UCSD-AML1 (cell line): ENCODE data around the gene KIF2A.

Source experiments
- DNase-seq: peaks from one replicate; lab custom pipeline; 2025; ENCODE audit not compliant: unreplicated experiment; lab: John Stamatoyannopoulos, UW

Gene KIF2A

DNA sequence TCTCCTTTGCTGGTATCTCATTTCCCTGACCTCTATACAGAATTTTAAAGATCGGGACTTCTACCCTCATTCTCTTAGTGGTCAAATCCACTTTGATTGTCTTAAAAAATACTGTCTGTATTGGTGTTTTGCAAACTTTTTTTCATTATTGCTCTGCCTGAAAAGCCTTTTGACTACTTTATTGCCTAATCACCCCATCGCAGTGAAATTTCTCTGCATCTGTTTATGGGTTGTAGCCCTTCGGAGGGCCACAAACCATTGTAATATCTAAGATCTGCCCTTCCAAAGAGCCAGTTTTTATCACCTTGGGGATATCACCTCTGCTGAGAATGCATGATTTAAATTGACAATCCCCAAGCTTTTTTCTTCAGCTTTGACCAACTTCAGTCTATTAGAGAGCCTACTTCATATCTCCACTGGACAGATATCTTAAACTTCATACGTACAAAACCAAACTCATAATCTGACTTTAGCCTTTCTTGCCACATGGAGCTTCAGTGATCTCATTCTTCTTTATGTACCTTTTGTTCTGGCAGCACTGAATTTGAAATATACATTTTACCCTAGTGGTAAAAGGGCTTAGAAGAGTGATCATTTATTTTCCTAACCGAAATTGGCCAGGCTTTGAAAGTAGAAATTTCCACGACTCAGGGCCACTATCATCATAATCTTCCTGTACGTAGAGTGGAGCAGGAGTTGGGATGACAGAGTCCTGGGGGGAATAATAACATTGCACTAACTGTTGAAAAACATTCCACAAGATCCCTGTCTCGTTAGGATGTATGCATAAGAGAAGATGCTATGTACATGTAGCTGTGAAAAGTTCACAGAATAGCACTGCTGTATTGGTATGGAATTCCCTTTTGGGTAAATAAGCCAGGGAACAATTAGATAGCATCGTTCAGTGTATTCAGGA is 21.4 kb downstream of the KIF2A start:
- no peak for DNase-seq

DNA sequence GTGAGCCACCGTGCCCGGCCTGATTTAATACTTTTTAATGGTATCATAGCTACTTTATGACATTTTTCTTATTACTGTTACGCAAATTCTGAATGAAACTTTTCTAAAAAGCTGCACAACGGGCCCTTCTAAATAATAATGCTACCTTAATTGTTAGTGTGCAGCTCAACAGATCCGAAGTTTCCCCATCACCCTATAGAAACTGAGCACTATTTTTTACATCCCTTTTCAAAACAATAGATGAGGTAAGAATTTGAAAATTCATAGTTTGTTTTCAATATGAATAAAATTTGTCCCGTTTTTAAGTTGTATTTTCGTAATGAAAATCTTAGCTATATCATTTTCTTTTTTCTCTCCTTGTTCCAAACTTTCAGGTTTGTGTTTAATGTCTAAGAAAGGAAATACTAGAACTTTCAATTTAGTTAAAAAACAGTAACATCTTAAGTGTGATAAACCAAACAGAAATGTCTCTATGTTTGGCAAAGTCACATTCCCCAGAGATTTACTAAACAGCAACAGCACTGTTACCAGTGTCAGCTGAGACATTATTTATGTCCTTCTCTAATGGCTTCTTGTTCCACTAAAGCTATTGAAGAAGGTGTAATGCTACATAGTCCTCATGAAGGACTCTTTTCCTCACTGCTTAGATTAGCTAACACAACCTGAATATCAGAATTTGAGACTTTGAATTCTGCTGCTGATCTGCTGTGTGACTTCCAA is 22.9 kb downstream of the KIF2A start:
- no peak for DNase-seq

- no peak for DNase-seq
Observed at GRCh38 chr5:62330302-62330701, 24.3 kb downstream of the KIF2A start.

DNA sequence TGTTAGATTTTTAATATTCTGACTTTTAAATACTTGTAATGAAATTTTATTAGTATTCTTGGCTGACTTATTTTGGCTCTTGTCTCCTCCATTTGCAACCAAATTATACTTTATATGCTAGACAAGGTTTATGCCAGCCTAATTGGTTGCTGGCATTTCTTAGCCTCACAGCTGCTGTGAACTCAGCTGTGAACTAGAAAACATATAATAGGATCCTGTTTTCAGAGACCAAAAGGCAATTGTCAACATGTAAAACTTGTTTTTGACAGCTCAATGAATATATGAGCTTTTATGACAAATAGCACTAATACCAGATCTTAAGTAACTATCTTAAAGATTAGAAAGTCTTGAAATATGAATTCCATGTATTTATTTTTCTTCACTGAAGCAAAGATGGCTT is 25.9 kb downstream of the KIF2A start:
- no peak for DNase-seq

- DNase-seq: no peak
Observed at GRCh38 chr5:62333250-62333794, 27.3 kb downstream of the KIF2A start.

- DNase-seq: no peak
Observed at GRCh38 chr5:62334082-62334481, 28.1 kb downstream of the KIF2A start.

DNA sequence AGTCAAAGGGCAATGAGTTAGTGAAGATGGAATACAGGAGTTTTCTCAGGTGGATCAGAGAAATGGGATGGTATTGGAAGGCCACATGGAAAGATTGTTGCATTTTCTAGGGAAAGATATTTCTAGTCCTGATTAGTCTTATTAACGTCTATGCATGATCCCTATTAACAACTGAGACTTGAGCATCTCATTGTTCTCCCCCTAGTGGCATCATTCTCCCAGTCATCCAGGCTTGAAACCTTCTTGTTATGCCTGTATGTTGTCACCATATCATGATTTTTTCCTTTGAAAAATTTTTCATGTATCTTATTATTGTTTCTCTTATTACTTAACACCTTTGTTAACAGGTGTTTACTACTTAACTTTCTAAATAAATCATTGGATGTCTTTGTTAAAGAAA is 34.4 kb downstream of the KIF2A start:
- DNase-seq: no peak

GRCh38 chr5:62340979-62341378 is 35.0 kb downstream of the KIF2A start:
- DNase-seq: no peak

- no peak for DNase-seq
Observed at GRCh38 chr5:62341783-62342475, 35.9 kb downstream of the KIF2A start.

DNA sequence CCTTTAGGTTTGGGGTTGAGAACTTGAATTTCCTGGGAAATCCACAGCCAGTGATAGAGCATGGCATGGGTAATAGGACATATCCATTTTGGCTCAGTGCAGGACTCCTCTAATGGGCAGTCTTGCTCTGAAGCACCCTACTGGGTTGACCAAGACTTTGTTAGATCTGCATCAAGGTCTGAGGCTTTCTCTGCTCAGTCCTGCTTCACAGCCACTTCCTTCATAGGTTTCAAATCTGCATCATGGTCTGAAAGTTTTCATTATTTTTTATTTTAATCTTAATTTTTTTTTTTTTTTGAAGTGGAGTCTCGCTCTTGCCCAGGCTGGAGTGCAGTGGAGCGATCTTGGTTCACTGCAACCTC is 36.5 kb downstream of the KIF2A start:
- DNase-seq: no peak

GRCh38 chr5:62343428-62343827 is 37.4 kb downstream of the KIF2A start:
- DNase-seq: no peak

DNA sequence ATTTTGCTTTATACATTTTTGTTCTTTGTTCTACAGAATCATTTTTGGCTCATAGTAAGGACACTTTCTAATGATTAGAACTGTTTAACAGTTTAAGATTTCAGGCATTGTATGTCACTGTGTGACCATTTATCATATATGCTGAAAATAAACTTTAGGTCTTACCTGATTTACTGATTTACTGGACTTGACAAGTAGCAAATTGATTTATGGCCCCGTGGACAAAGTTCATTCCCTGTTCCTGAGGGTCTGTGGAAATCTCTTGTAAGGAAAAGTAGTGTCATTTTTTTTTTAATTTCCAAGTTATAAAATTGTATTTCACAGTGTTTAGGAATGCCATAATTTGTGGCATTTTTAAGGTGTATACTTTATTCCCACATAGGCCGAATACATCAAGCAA is 40.7 kb downstream of the KIF2A start:
- no peak for DNase-seq

DNA sequence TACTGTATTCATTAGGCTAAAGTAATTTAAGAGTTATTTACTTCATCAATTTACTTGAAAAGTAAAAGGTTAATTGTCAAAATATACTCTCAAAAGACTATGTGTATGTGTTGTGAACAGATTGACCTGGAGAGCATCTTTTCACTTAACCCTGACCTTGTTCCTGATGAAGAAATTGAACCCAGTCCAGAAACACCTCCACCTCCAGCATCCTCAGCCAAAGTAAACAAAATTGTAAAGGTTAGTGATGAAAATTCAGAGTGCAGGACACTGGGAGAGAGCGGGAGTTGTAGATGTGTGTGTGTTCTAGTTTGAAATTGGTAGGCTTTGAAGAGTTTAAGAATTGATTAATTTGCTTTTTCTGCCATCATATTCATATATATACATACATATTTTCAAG is 41.9 kb downstream of the KIF2A start:
- no peak for DNase-seq

DNA sequence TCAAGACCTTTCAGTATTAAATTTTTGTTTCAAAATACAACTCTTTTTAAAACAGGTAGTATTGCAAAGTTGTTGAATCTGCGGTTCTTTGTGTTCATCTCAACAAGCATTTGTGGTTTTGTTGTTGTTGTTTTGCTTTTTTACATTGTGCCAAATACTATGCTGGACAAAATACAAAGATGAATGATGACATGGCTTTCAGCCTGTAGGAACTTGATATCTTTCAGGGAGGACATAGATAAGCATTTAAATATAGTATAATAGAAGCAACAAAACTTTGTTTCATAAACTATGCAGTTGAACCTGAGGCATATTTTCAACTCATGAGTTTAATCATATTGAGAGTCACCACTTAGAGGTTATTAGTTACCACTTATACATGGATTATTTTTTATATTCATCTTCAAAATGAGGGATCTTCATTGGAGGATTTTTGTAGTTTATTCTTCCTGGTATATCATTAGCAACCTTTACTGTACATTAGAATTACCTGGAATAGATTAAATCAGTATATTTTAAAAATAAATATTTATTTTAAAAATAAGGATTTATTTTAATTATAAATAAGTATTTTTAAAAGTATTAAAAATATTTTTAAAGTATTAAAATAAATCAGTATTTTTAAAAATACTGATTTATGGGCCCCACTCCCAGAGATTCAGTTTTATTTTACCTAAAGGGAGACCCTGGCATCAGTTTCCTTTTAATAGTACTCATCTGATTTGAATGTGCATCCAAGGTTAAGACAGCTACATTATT is 42.9 kb downstream of the KIF2A start:
- DNase-seq: no peak

GRCh38 chr5:62354028-62354874 is 48.2 kb downstream of the KIF2A start:
- no peak for DNase-seq

DNA sequence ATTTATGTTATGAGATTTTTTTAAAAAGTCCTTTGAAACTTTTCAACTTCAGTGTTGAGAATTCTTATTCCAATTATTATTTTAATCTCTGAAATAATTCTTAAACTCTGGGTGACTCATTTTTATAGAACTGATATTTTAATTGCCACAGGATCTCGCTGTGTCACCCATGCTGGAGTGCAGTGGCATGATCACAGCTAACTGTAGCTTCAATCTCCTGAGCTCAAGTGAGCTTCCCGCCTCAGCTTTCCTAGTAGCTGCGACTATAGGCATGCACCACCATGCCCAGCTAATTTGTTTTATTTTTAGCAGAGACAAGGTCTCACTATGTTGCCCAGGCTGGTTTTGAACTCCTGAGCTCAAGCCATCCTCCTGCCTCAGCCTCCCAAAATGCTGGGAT is 56.7 kb downstream of the KIF2A start:
- DNase-seq: no peak

- DNase-seq: no peak
Observed at GRCh38 chr5:62369039-62369438, 63.0 kb downstream of the KIF2A start.

DNA sequence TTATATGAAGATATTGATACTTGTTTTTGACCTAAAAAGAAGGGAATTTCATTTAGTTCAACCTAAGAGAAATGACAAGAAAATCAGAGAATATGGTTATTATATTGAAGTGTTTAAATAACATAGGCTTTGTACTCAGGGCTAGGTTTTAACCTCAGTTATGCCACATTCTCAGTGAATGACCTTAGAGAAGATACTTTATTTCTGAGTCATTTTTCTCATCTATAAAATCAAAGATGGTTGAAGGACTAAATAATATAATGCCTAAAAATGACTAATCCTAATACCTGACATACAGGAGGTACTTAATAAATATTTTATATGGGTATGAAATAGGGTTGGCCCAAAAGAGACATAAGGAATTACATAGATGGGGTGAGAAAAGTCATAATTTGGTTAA is 65.4 kb downstream of the KIF2A start:
- no peak for DNase-seq

GRCh38 chr5:62372600-62372999 is 66.6 kb downstream of the KIF2A start:
- DNase-seq: no peak

GRCh38 chr5:62373382-62373781 is 67.4 kb downstream of the KIF2A start:
- no peak for DNase-seq
